ENCODE data around the gene EGFR.

EGFR gene

DNA sequence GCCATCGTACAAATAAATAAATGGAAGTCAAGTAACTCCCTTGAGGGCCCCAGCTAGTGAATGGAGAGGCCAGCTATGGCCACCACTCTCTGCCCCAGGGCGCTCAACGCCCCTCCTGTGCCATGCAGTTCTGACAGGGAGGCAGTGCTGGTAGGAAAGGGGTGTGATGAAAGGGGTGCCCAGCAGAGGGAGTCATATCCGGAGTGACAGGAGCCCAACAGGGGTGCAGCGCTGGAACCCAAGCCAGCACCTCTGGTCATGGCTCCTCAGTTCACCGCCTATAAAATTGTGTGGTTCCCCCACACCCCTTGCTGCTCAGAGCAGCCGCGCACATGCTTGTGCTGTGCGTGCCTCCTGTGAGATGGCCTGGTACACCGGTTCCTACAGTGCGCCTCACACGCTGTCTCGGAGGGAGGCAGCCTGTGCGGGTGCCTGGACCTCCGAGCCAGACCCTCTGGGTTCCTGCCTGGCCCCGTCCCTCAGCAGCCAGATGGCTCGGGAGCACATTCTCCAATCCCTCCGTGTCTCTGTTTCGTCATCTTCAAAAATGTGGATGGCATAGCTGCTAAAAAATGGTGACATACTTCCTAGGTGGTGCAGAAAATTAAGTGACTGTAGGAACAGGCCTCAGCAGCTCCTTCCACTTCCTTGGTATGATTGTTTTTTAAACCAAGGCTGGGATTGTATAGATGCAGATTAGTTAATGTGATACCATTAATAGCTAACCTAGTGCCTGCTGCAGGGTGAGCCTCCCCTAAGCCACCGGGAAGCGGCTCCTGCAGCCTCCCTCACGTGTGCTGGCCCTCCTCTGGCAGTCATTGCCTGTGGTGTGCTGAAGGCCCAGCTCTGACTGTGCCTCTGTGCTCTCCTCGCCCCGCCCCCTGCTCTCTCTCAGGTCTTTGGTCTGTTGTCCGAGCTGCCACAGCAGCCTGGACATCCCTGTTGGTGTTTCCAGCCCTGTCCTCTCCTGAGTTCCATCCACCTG is 125.8 kb downstream of the EGFR start:
- TF ChIP-seq, protein P1, sequence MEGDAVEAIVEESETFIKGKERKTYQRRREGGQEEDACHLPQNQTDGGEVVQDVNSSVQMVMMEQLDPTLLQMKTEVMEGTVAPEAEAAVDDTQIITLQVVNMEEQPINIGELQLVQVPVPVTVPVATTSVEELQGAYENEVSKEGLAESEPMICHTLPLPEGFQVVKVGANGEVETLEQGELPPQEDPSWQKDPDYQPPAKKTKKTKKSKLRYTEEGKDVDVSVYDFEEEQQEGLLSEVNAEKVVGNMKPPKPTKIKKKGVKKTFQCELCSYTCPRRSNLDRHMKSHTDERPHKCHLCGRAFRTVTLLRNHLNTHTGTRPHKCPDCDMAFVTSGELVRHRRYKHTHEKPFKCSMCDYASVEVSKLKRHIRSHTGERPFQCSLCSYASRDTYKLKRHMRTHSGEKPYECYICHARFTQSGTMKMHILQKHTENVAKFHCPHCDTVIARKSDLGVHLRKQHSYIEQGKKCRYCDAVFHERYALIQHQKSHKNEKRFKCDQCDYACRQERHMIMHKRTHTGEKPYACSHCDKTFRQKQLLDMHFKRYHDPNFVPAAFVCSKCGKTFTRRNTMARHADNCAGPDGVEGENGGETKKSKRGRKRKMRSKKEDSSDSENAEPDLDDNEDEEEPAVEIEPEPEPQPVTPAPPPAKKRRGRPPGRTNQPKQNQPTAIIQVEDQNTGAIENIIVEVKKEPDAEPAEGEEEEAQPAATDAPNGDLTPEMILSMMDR (IDR thresholded peaks at IDR 0.05; ENCODE audit: low read depth, low read length), result peak; percentile 62
- Histone ChIP-seq H3K4me1 (peaks cover 33% of the 10 kb centered on the region), H3K4me3 (ENCODE audit: low read depth, low read length) (no peak overlapping the region), H3K36me3 (peaks cover 78% of the 10 kb centered on the region), H3K9me3 (no peaks in the 10 kb centered on the region), H3K27me3 (no peaks in the 10 kb centered on the region)
- DNase-seq, result peak; percentile 65

DNA sequence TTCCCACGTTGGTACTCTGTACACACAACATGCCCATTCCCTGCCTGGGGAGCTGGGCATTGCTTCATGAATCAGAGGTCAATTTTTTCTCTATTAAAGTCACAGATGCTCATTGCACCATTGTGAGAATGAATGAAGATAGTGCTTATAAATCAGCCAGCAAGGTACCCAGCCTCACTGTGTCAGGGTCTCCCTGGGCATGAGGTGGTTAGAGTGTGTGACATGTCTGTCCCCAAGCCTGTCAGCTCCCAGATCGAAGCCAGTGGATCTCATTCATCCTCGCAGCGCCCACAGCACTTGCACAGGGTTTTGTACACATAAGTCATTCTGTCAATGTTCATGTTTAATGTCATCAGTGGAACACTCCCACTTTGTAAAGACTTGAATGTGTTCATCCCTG is 126.8 kb downstream of the EGFR start:
- no peak overlapping the region for H3K4me3 ChIP-seq (ENCODE audit: low read depth, low read length)
- TF ChIP-seq, protein P1 (IDR thresholded peaks at IDR 0.05; ENCODE audit: low read depth, low read length), result no peak
- no peaks in the 10 kb centered on the region for H3K27me3 ChIP-seq
- no peaks in the 10 kb centered on the region for H3K9me3 ChIP-seq
- peaks cover 87% of the 10 kb centered on the region for H3K36me3 ChIP-seq
- H3K4me1 ChIP-seq, result peaks cover 23% of the 10 kb centered on the region
- no peak for DNase-seq

- Histone ChIP-seq H3K36me3 (peaks cover 95% of the 10 kb centered on the region), H3K4me1 (peaks cover 15% of the 10 kb centered on the region), H3K4me3 (ENCODE audit: low read depth, low read length) (no peak overlapping the region), H3K27me3 (no peaks in the 10 kb centered on the region), H3K9me3 (no peaks in the 10 kb centered on the region)
- TF ChIP-seq, protein P1 (IDR thresholded peaks at IDR 0.05; ENCODE audit: low read depth, low read length), result no peak
- no peak for DNase-seq
Measured at GRCh38 chr7:55147101-55147500, 128.3 kb downstream of the EGFR start.

DNA sequence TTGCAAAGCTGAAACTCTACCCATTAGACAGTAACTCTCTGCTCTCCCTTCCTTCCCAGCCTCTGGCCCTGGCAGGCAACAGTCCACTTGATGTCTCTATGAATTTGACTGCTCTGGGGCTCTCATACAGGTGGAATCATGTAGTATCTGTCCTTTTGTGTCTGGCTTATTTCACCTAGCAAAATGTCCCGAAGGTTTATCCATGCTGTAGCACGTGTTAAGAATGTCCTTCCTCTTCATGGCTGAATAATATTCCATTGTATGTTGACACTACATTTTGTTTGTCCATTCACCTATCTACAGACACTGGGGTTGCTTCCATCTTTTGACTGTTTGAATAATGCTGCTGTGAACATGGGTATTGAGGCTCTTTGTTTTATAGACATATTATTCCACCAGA is 128.9 kb downstream of the EGFR start:
- DNase-seq, result no peak
- TF ChIP-seq, protein P1 (IDR thresholded peaks at IDR 0.05; ENCODE audit: low read depth, low read length), result no peak
- no peaks in the 10 kb centered on the region for H3K9me3 ChIP-seq
- H3K36me3 ChIP-seq, result peaks cover 95% of the 10 kb centered on the region
- no peaks in the 10 kb centered on the region for H3K27me3 ChIP-seq
- no peak overlapping the region for H3K4me3 ChIP-seq (ENCODE audit: low read depth, low read length)
- peaks cover 15% of the 10 kb centered on the region for H3K4me1 ChIP-seq

GRCh38 chr7:55148571-55148970 is 129.8 kb downstream of the EGFR start:
- Histone ChIP-seq H3K4me3 (ENCODE audit: low read depth, low read length) (no peak overlapping the region), H3K4me1 (peaks cover 11% of the 10 kb centered on the region), H3K27me3 (no peaks in the 10 kb centered on the region), H3K36me3 (peaks cover 95% of the 10 kb centered on the region), H3K9me3 (no peaks in the 10 kb centered on the region)
- no peak for DNase-seq
- TF ChIP-seq, protein P1 (IDR thresholded peaks at IDR 0.05; ENCODE audit: low read depth, low read length), result no peak

DNA sequence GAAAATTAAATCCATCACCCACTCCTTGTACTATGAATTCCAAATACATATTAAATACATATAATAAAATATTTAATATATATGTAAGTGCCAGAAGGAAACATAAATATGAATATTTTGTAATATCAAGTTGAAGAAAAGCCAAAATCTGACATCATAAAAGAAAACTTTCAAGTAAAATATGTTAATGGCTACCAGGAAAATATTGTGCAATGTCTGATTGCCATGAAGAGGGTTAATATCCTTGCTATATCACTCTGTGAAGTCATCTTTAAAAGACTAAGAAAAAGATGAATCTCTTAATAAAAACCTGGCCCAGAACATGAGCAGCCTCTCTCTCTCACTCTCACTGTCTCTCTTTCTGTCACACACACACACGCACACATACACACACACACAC is 130.2 kb downstream of the EGFR start:
- TF ChIP-seq, protein P1 (IDR thresholded peaks at IDR 0.05; ENCODE audit: low read depth, low read length), result no peak
- Histone ChIP-seq H3K27me3 (no peaks in the 10 kb centered on the region), H3K36me3 (peaks cover 95% of the 10 kb centered on the region), H3K4me3 (ENCODE audit: low read depth, low read length) (no peak overlapping the region), H3K4me1 (peaks cover 8% of the 10 kb centered on the region), H3K9me3 (no peaks in the 10 kb centered on the region)
- DNase-seq, result no peak
